ENCODE measurements around the gene HIVEP2.

HIVEP2 gene

GRCh38 chr6:142811923-142812322, 133.1 kb downstream of the HIVEP2 start:
- no peak for DNase-seq

GRCh38 chr6:142810952-142811514, 133.9 kb downstream of the HIVEP2 start:
- peak; percentile 69 for DNase-seq

GRCh38 chr6:142809947-142810346, 135.0 kb downstream of the HIVEP2 start:
- DNase-seq, result no peak

GRCh38 chr6:142808405-142809061, 136.4 kb downstream of the HIVEP2 start:
- DNase-seq, result no peak

GRCh38 chr6:142805042-142805441, 139.9 kb downstream of the HIVEP2 start:
- no peak for DNase-seq

- DNase-seq, result no peak
Measured at GRCh38 chr6:142804490-142804889, 140.5 kb downstream of the HIVEP2 start.

- DNase-seq, result no peak
Measured at GRCh38 chr6:142803495-142804058, 141.4 kb downstream of the HIVEP2 start.

- peak; percentile 67 for DNase-seq
Measured at GRCh38 chr6:142803032-142803431, 141.9 kb downstream of the HIVEP2 start.

- peak; percentile 99 for DNase-seq
Measured at GRCh38 chr6:142802124-142802523, 142.9 kb downstream of the HIVEP2 start.

GRCh38 chr6:142800240-142800639, 144.7 kb downstream of the HIVEP2 start:
- DNase-seq, result no peak

- no peak for DNase-seq
Measured at GRCh38 chr6:142799639-142800038, 145.3 kb downstream of the HIVEP2 start.

- no peak for DNase-seq
Measured at GRCh38 chr6:142797159-142797558, 147.8 kb downstream of the HIVEP2 start.

GRCh38 chr6:142796571-142796970, 148.4 kb downstream of the HIVEP2 start:
- peak; percentile 68 for DNase-seq

GRCh38 chr6:142796024-142796423, 149.0 kb downstream of the HIVEP2 start:
- DNase-seq, result no peak

GRCh38 chr6:142794424-142794823, 150.6 kb downstream of the HIVEP2 start:
- DNase-seq, result no peak

- no peak for DNase-seq
Measured at GRCh38 chr6:142790257-142790656, 154.7 kb downstream of the HIVEP2 start.

- DNase-seq, result no peak
Measured at GRCh38 chr6:142787422-142787821, 157.6 kb downstream of the HIVEP2 start.

- peak; percentile 37 for DNase-seq
Measured at GRCh38 chr6:142786476-142786875, 158.5 kb downstream of the HIVEP2 start.

GRCh38 chr6:142784344-142784743, 160.6 kb downstream of the HIVEP2 start:
- DNase-seq, result no peak

GRCh38 chr6:142783499-142783898, 161.5 kb downstream of the HIVEP2 start:
- DNase-seq, result peak; percentile 64

GRCh38 chr6:142781129-142781528, 163.8 kb downstream of the HIVEP2 start:
- peak; percentile 36 for DNase-seq

- no peak for DNase-seq
Measured at GRCh38 chr6:142773859-142774648, 170.9 kb downstream of the HIVEP2 start.

GRCh38 chr6:142773324-142773723, 171.7 kb downstream of the HIVEP2 start:
- no peak for DNase-seq

- no peak for DNase-seq
Measured at GRCh38 chr6:142771162-142771561, 173.8 kb downstream of the HIVEP2 start.
